Calu3 (cell line): ENCODE results near the gene MCC. TPM values are rescaled to one million over a fixed set of nuclear protein-coding genes. Genes with fewer than 3 reads are reported as not detected.
"Not testable (repeated sequence)": the region's sequence is repeated elsewhere in the genome, so short reads cannot be mapped to it uniquely, and the experiment has no call there.

Experiments used
- BruUV-seq: library from RNA; stranded (reverse); fragments of 400-500 nt; replicated peaks from 2 replicates; lab custom pipeline; 2021; lab: Mats Ljungman, UMichigan
- CTCF ChIA-PET: fragments of 300-600 bp; sonication (Branson Sonifier 250); formaldehyde crosslinking; loops from one replicate; lab custom pipeline; 2022; ENCODE audit warnings: antibody characterized with exemption; lab: Charles Lee
- DNase-seq: peaks from one replicate; pipeline ENCODE4 v3.0.0; 2022
- H3K27ac Mint-ChIP-seq: one replicate; pipeline ENCODE4 v1.8.0; 2022; ENCODE audit warnings: mixed read lengths; ENCODE audit not compliant: unreplicated experiment
- H3K27me3 Mint-ChIP-seq: one replicate; pipeline ENCODE4 v1.8.0; 2022; ENCODE audit warnings: mixed read lengths; ENCODE audit not compliant: unreplicated experiment
- H3K36me3 Mint-ChIP-seq: one replicate; pipeline ENCODE4 v1.8.0; 2022; ENCODE audit warnings: mild to moderate bottlenecking, moderate library complexity, mixed read lengths; ENCODE audit not compliant: insufficient read depth, unreplicated experiment
- H3K4me1 Mint-ChIP-seq: one replicate; pipeline ENCODE4 v1.8.0; 2022; ENCODE audit warnings: mild to moderate bottlenecking, low read depth, mixed read lengths; ENCODE audit not compliant: unreplicated experiment
- H3K4me3 Mint-ChIP-seq: one replicate; pipeline ENCODE4 v1.8.0; 2022; ENCODE audit warnings: mild to moderate bottlenecking, low read depth, moderate library complexity, mixed read lengths; ENCODE audit not compliant: unreplicated experiment
- H3K9me3 Mint-ChIP-seq: one replicate; pipeline ENCODE4 v1.8.0; 2022; ENCODE audit warnings: low read depth, mixed read lengths; ENCODE audit not compliant: unreplicated experiment
- intact Hi-C: fragments of 100-400 bp; cut with micrococcal nuclease; formaldehyde crosslinking; loops from one replicate; pipeline ENCODE4 v1.10.0; 2022; ENCODE audit not compliant: unreplicated experiment
- total RNA-seq: library from RNA; stranded (reverse); gene quantifications from 2 replicates; pipeline ENCODE4 v1.2.3, GENCODE V29; 2022
- TF ChIP-seq, protein P1 (sequence below): fragments of 200-600 bp; IDR thresholded peaks from one replicate; pipeline ENCODE4 v1.8.0; 2022; ENCODE audit warnings: antibody characterized with exemption; ENCODE audit not compliant: unreplicated experiment

Gene MCC
- total RNA-seq, 1 experiment from 2014 or later: 2.8 TPM

DNA sequence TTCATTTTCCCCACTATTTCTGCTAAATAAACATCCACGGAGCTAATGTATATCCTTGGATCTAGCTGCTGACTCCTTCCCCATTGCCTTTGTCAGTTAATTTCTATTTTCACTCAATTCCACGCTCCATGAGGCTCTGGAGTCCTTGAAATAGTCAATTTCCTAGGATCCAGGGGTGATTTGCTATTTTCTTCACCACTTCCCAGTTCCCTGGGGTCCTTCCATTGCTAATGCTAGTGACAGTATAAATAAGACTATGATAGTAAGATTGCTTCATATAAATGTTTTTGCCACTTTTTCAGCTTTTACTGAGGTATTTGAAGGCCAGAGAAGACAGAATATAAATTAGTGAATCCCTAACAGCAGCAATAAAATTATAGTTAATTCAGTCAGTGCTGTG, 66.6 kb downstream of the MCC start:
- Mint-ChIP-seq H3K27ac (no peak overlapping the region), H3K36me3 (no peaks in the 10 kb centered on the region), H3K4me1 (no peaks in the 10 kb centered on the region), H3K4me3 (no peak overlapping the region), H3K27me3 (no peaks in the 10 kb centered on the region), H3K9me3 (no peaks in the 10 kb centered on the region)
- DNase-seq: no peak
- CTCF ChIA-PET: no interaction called here
- intact Hi-C loops: no loop called here
- no TSS peak for BruUV-seq
- TF ChIP-seq, protein P1, sequence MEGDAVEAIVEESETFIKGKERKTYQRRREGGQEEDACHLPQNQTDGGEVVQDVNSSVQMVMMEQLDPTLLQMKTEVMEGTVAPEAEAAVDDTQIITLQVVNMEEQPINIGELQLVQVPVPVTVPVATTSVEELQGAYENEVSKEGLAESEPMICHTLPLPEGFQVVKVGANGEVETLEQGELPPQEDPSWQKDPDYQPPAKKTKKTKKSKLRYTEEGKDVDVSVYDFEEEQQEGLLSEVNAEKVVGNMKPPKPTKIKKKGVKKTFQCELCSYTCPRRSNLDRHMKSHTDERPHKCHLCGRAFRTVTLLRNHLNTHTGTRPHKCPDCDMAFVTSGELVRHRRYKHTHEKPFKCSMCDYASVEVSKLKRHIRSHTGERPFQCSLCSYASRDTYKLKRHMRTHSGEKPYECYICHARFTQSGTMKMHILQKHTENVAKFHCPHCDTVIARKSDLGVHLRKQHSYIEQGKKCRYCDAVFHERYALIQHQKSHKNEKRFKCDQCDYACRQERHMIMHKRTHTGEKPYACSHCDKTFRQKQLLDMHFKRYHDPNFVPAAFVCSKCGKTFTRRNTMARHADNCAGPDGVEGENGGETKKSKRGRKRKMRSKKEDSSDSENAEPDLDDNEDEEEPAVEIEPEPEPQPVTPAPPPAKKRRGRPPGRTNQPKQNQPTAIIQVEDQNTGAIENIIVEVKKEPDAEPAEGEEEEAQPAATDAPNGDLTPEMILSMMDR: no peak

DNA sequence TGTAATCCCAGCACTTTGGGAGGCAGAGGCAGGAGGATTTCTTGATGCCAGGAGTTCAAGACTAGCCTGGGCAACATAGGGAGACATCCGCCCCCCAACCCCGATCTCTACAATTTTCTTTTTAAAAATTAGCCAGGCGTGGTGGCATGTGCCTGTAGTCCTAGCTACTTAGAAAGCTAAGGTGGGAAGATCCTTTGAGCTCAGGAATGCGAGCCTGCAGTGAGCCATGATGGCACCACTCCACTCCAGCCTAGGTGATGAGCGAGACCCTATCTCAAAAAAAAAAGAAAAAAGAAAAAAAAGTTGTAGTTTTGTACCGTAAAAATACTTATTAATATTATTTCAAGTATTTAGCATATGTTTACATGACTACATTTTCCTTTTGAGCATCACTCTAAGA, 82.7 kb downstream of the MCC start:
- DNase-seq: no peak
- CTCF ChIA-PET: no interaction called here
- no TSS peak for BruUV-seq
- H3K27ac Mint-ChIP-seq: no peak overlapping the region
- no peaks in the 10 kb centered on the region for H3K9me3 Mint-ChIP-seq
- H3K4me3 Mint-ChIP-seq: no peak overlapping the region
- H3K27me3 Mint-ChIP-seq: peaks cover 22% of the 10 kb centered on the region
- intact Hi-C loops: no loop called here
- no peaks in the 10 kb centered on the region for H3K4me1 Mint-ChIP-seq
- H3K36me3 Mint-ChIP-seq: no peaks in the 10 kb centered on the region
- TF ChIP-seq, protein P1: no peak

DNA sequence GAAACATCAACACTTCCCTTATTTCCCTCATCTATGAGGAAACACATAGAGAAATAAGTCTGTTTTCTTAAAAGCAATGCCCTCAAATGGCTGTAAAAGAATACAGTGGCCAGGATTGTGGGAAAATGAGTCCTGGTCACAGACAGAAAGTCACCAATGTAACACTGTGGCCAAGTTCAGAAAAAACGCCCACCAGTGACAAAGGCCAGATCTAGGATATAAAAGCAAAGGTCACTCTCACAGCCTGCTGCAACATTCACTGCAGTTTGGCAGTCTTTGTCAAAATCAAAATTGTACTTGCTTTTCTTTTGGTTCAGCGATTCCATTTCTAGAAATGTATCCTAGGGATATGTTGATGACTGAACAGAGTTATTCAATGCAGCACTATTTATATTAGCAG, 84.0 kb downstream of the MCC start:
- TF ChIP-seq, protein P1: no peak
- H3K4me1 Mint-ChIP-seq: no peaks in the 10 kb centered on the region
- H3K27ac Mint-ChIP-seq: no peak overlapping the region
- no peak overlapping the region for H3K4me3 Mint-ChIP-seq
- intact Hi-C loops: no loop called here
- no peaks in the 10 kb centered on the region for H3K9me3 Mint-ChIP-seq
- no peak for DNase-seq
- BruUV-seq: no TSS peak
- CTCF ChIA-PET: no interaction called here
- H3K36me3 Mint-ChIP-seq: no peaks in the 10 kb centered on the region
- peaks cover 22% of the 10 kb centered on the region for H3K27me3 Mint-ChIP-seq

DNA sequence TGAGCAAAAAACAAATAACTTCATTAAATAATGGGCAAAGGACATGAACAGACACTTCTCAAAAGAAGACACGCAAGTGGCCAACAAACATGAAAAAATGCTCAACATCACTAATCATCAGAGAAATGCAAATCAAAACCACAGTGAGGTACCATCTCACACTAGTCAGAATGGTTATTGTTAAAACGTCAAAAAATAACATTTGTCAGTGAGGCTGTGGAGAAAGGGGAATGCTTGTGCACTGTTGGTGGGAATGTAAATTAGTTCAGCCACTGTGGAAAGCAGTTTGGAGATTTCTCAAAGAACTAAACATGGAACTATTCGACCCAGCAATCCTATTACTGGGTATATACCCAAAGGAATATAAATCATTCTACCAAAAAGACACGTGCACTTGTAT, 90.3 kb downstream of the MCC start:
- H3K9me3 Mint-ChIP-seq, CTCF ChIA-PET: not testable (repeated sequence)

DNA sequence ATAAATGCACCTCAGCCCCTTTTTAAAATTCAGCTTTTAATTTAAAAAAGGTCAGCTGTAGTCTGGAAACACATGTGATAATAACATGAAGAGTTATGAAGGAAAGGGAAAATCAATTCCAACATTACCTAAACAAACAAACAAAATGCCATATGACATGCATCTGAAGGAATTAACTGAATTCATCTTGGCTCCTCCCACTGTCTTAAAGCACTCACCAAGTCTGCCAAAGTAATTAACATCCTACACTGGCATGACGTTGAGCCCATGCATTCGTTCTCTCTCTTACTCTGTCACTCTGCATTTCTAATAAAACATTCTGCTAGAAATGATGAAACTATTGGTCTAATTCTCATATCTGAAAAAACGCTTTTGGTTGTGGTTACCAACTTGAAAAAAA, 91.2 kb downstream of the MCC start:
- Mint-ChIP-seq H3K27me3 (peaks cover 11% of the 10 kb centered on the region), H3K27ac (no peak overlapping the region), H3K4me3 (no peak overlapping the region), H3K9me3 (no peaks in the 10 kb centered on the region), H3K36me3 (no peaks in the 10 kb centered on the region), H3K4me1 (no peaks in the 10 kb centered on the region)
- TF ChIP-seq, protein P1: no peak
- intact Hi-C loops: no loop called here
- CTCF ChIA-PET: no interaction called here
- no peak for DNase-seq
- no TSS peak for BruUV-seq

More for the DNA sequence above, 90.3 kb downstream of the MCC start:
- H3K36me3 Mint-ChIP-seq, H3K27ac Mint-ChIP-seq, BruUV-seq, DNase-seq, intact Hi-C loops, H3K4me3 Mint-ChIP-seq, H3K4me1 Mint-ChIP-seq: not testable (repeated sequence)
- peaks cover 11% of the 10 kb centered on the region for H3K27me3 Mint-ChIP-seq
